H1 (cell line): Measurements from ENCODE around the gene FGGY. TPM values are rescaled to one million over a fixed set of nuclear protein-coding genes. Genes with fewer than 3 reads are reported as not detected.

Experiments used
- CTCF ChIA-PET: fragments of 300-600 bp; sonication (Branson Sonifier 250); formaldehyde crosslinking; loops from one replicate; lab custom pipeline; 2021; ENCODE audit not compliant: partially characterized antibody; lab: Charles Lee
- POLR2A ChIA-PET: fragments of 300-600 bp; sonication (Branson Sonifier 250); formaldehyde crosslinking; loops from one replicate; lab custom pipeline; 2021; ENCODE audit warnings: inconsistent platforms; ENCODE audit not compliant: partially characterized antibody; lab: Charles Lee
- DNase-seq, 2 experiments: peaks; one replicate each; pipeline versions ENCODE4 v3.0.0 to v3.0.0-alpha.2; 2010 to 2022; ENCODE audit warnings: low spot score in 2 of 2, low read depth in 1 of 2, mixed read lengths in 1 of 2
- FAIRE-seq: peaks from 2 replicates; lab custom pipeline; 2011; peaks lifted over from hg19 to GRCh38; lab: Jason Lieb, UNC
- H2AFZ ChIP-seq: 2 replicates; pipeline ENCODE4 v1.8.1; 2012; ENCODE audit warnings: low read length, inconsistent platforms
- H2AK5ac ChIP-seq: 2 replicates; pipeline ENCODE4 v1.6.1; 2013; ENCODE audit warnings: low read depth, low read length
- H2BK120ac ChIP-seq: replicated peaks from 2 replicates; pipeline ENCODE3; 2013; ENCODE audit warnings: low read depth, low read length, inconsistent platforms
- H2BK12ac ChIP-seq: 2 replicates; pipeline ENCODE4 v1.6.1; 2013; ENCODE audit warnings: low read depth, low read length
- H2BK15ac ChIP-seq: 2 replicates; pipeline ENCODE4 v1.6.1; 2013; ENCODE audit warnings: low read length
- H2BK20ac ChIP-seq: 2 replicates; pipeline ENCODE4 v1.6.1; 2013; ENCODE audit warnings: low read length
- H2BK5ac ChIP-seq: 2 replicates; pipeline ENCODE4 v1.6.1; 2013; ENCODE audit warnings: low read depth, low read length
- H3K14ac ChIP-seq: 2 replicates; pipeline ENCODE4 v1.6.1; 2013; ENCODE audit warnings: inconsistent platforms; ENCODE audit not compliant: insufficient read length
- H3K18ac ChIP-seq: 2 replicates; pipeline ENCODE4 v1.6.1; 2013; ENCODE audit warnings: low read length; ENCODE audit errors: extremely low read depth
- H3K23ac ChIP-seq: 2 replicates; pipeline ENCODE4 v1.6.1; 2013; ENCODE audit warnings: inconsistent platforms; ENCODE audit not compliant: insufficient read length
- H3K23me2 ChIP-seq: 2 replicates; pipeline ENCODE4 v1.6.1; 2013; ENCODE audit warnings: low read depth, low read length
- H3K27ac ChIP-seq: 2 replicates; pipeline ENCODE4 v1.6.1; 2011; ENCODE audit warnings: low read depth, low read length, inconsistent platforms
- H3K27me3 ChIP-seq, 4 experiments: replicated peaks in 1 of 4; 1 replicate in 1 of 4; 2 replicates in 3 of 4; pipeline versions ENCODE4 v1.6.1 to v1.8.1; 2011 to 2013; ENCODE audit warnings: low read length in 3 of 4, mild to moderate bottlenecking in 3 of 4, inconsistent platforms in 2 of 4, mixed read lengths in 2 of 4, moderate library complexity in 1 of 4; ENCODE audit not compliant: control insufficient read depth in 3 of 4, insufficient read depth in 3 of 4; ENCODE audit errors: extremely low read depth in 1 of 4
- H3K36me3 ChIP-seq, 4 experiments: 2 replicates each; pipeline versions ENCODE4 v1.6.1 to v1.8.1; 2011 to 2013; ENCODE audit warnings: mild to moderate bottlenecking in 4 of 4, low read length in 3 of 4, moderate library complexity in 2 of 4, control low read depth in 1 of 4, inconsistent platforms in 1 of 4; ENCODE audit not compliant: insufficient read depth in 4 of 4, control insufficient read depth in 2 of 4
- H3K4ac ChIP-seq: replicated peaks from 2 replicates; pipeline ENCODE3; 2013; ENCODE audit warnings: low read length, low read depth, mixed read lengths, inconsistent platforms; ENCODE audit not compliant: insufficient read length
- H3K4me1 ChIP-seq, 4 experiments: replicated peaks in 1 of 4; 1 replicate in 1 of 4; 2 replicates in 3 of 4; pipeline versions ENCODE4 v1.6.1 to v1.8.1; 2011 to 2013; ENCODE audit warnings: low read length in 3 of 4, inconsistent platforms in 2 of 4, mixed read lengths in 1 of 4; ENCODE audit not compliant: insufficient read depth in 4 of 4, control insufficient read depth in 3 of 4
- H3K4me2 ChIP-seq, 2 experiments: 2 replicates each; pipeline versions ENCODE4 v1.6.1 to v1.8.1; 2011 to 2013; ENCODE audit warnings: low read depth in 2 of 2, low read length in 2 of 2, control low read depth in 1 of 2, inconsistent platforms in 1 of 2, mild to moderate bottlenecking in 1 of 2; ENCODE audit not compliant: insufficient read depth in 1 of 2
- H3K4me3 ChIP-seq, 4 experiments: fragments of 200-600, 300-600 bp in 1 of 4; sonication (generic), shearing (Covaris generic), sonication (Bioruptor Twin) in 1 of 4; 2 replicates each; pipeline versions ENCODE4 v1.5.1 to v1.8.1; 2011 to 2016; ENCODE audit warnings: low read length in 4 of 4, low read depth in 3 of 4, control low read depth in 2 of 4, inconsistent platforms in 2 of 4, mild to moderate bottlenecking in 2 of 4, mixed read lengths in 1 of 4, moderate library complexity in 1 of 4; ENCODE audit not compliant: insufficient read depth in 2 of 4; ENCODE audit errors: extremely low read depth in 1 of 4
- H3K56ac ChIP-seq: replicated peaks from 2 replicates; pipeline ENCODE3; 2013; ENCODE audit warnings: low read depth, mild to moderate bottlenecking, mixed read lengths, low read length, inconsistent platforms; ENCODE audit not compliant: insufficient read length
- H3K79me1 ChIP-seq: 2 replicates; pipeline ENCODE4 v1.6.1; 2013; ENCODE audit warnings: low read depth, low read length, control low read depth
- H3K79me2 ChIP-seq, 2 experiments: 2 replicates each; pipeline versions ENCODE4 v1.6.1 to v1.8.1; 2012 to 2013; ENCODE audit warnings: low read length in 2 of 2, mild to moderate bottlenecking in 2 of 2, inconsistent platforms in 1 of 2; ENCODE audit not compliant: insufficient read depth in 2 of 2, control insufficient read depth in 1 of 2
- H3K9ac ChIP-seq, 4 experiments: replicated peaks in 1 of 4; 1 replicate in 1 of 4; 2 replicates in 3 of 4; pipeline versions ENCODE4 v1.6.1 to v1.8.1; 2011 to 2013; ENCODE audit warnings: low read depth in 3 of 4, low read length in 3 of 4, control low read depth in 2 of 4, mild to moderate bottlenecking in 2 of 4, moderate library complexity in 2 of 4, inconsistent platforms in 1 of 4; ENCODE audit errors: extremely low read depth in 1 of 4
- H3K9me3 ChIP-seq, 2 experiments: 2 replicates each; pipeline versions ENCODE4 v1.6.1 to v1.8.1; 2012 to 2013; ENCODE audit warnings: mild to moderate bottlenecking in 2 of 2, moderate library complexity in 2 of 2, control low read depth in 1 of 2, inconsistent platforms in 1 of 2, low read depth in 1 of 2, low read length in 1 of 2, mixed read lengths in 1 of 2; ENCODE audit not compliant: insufficient read depth in 2 of 2
- H4K20me1 ChIP-seq, 2 experiments: replicated peaks in 1 of 2; 2 replicates each; pipeline versions ENCODE3 to v1.8.1; 2011 to 2013; ENCODE audit warnings: inconsistent platforms in 2 of 2, low read length in 2 of 2, mild to moderate bottlenecking in 1 of 2; ENCODE audit not compliant: insufficient read depth in 2 of 2, control insufficient read depth in 1 of 2
- H4K5ac ChIP-seq: 2 replicates; pipeline ENCODE4 v1.6.1; 2013; ENCODE audit warnings: low read length, low read depth, mixed read lengths, inconsistent platforms; ENCODE audit not compliant: insufficient read length
- H4K8ac ChIP-seq: 2 replicates; pipeline ENCODE4 v1.8.0; 2013; ENCODE audit warnings: mild to moderate bottlenecking, moderate library complexity, low read length, inconsistent platforms; ENCODE audit not compliant: insufficient read depth; ENCODE audit errors: extremely low read depth
- H4K91ac ChIP-seq: replicated peaks from 2 replicates; pipeline ENCODE3; 2013; ENCODE audit warnings: low read length, mixed read lengths, inconsistent platforms; ENCODE audit not compliant: insufficient read length
- BRCA1 ChIP-seq: IDR thresholded peaks from 2 replicates; pipeline ENCODE4 v1.6.1; 2012; ENCODE audit warnings: low read depth, low read length, improper control_type of control experiment
- EP300 ChIP-seq, 2 experiments: IDR thresholded peaks; 1 replicate in 1 of 2; 2 replicates in 1 of 2; pipeline ENCODE4 v1.6.1; 2011 to 2012; ENCODE audit warnings: low read depth in 2 of 2, low read length in 2 of 2, mild to moderate bottlenecking in 2 of 2, borderline replicate concordance in 1 of 2, inconsistent platforms in 1 of 2, moderate library complexity in 1 of 2
- KDM5A ChIP-seq: fragments of 200-600 bp; IDR thresholded peaks from 2 replicates; pipeline ENCODE4 v1.7.1; 2012; ENCODE audit warnings: mild to moderate bottlenecking, low read length, inconsistent platforms, mixed read lengths
- RNF2 ChIP-seq: fragments of 200-900, 300-1000 bp; sonication (generic); IDR thresholded peaks from 2 replicates; pipeline ENCODE4 v1.7.1; 2016; ENCODE audit warnings: borderline replicate concordance, low read depth, mild to moderate bottlenecking, antibody characterized with exemption, low read length; ENCODE audit not compliant: poor library complexity, severe bottlenecking; ENCODE audit errors: missing control alignments
- SIRT6 ChIP-seq: IDR thresholded peaks from one replicate; pipeline ENCODE4 v1.7.1; 2012; ENCODE audit warnings: low read length, inconsistent platforms
- WGBS, 2 experiments: shearing (Covaris generic) in 1 of 2; methylation state at CpG; one replicate each; pipeline versions ENCODE4 v1.1.6 to v1.1.7; 2013 to 2015; ENCODE audit warnings: low lambda C conversion rate in 2 of 2, mixed read lengths in 2 of 2, inconsistent platforms in 1 of 2, low coverage in 1 of 2, missing lambda C conversion rate in 1 of 2; ENCODE audit not compliant: insufficient replicate concordance in 2 of 2, insufficient coverage in 1 of 2, insufficient read length in 1 of 2; ENCODE audit errors: extremely low coverage in 1 of 2, missing lambda C conversion rate in 1 of 2; 5-methylcytosine and 5-hydroxymethylcytosine counted together
- polyA plus RNA-seq, 7 experiments: library from polyadenylated mRNA; depleted of rRNA in 3 of 7; stranded (reverse) in 5 of 7; unstranded in 2 of 7; fragments of >200 nt in 5 of 7; fragments of 200-250 nt in 2 of 7; gene quantifications; 1 replicate in 5 of 7; 2 replicates in 1 of 7; 4 replicates in 1 of 7; pipeline versions ENCODE4 v1.2.1 to v1.2.3, GENCODE V29; 2011 to 2013; ENCODE audit warnings: missing spikeins in 2 of 7, mixed read lengths in 2 of 7
- total RNA-seq: library from RNA; stranded (reverse); fragmentation: NEBNext Ultra II Directional; extraction: Animal tissue kit (Norgen Biotek cat#: 25700); gene quantifications from 2 replicates; pipeline ENCODE4 v1.2.1, GENCODE V29; 2021
- TF ChIP-seq, protein P1 (sequence below): IDR thresholded peaks from 2 replicates; pipeline ENCODE4 v1.6.1; 2011; ENCODE audit warnings: low read depth, mild to moderate bottlenecking, low read length; ENCODE audit not compliant: insufficient read depth
- TF ChIP-seq, protein P2 (sequence below): IDR thresholded peaks from 2 replicates; pipeline ENCODE4 v1.6.1; 2012; ENCODE audit warnings: low read length, inconsistent platforms
- TF ChIP-seq, protein P3 (sequence below), 3 experiments: IDR thresholded peaks; 1 replicate in 2 of 3; 2 replicates in 1 of 3; pipeline versions ENCODE4 v1.5.1 to v1.6.1; 2011; ENCODE audit warnings: low read length in 3 of 3, mild to moderate bottlenecking in 3 of 3, inconsistent platforms in 2 of 3, low read depth in 1 of 3, moderate library complexity in 1 of 3; ENCODE audit not compliant: insufficient read depth in 1 of 3; ENCODE audit errors: control extremely low read depth in 1 of 3

The FGGY gene
- total and polyA plus RNA-seq, 2 of the 8 experiments (the other 6 are each of a cell fraction or from before 2014, with no cell fraction given) = 10.3 to 12.5 TPM

DNA sequence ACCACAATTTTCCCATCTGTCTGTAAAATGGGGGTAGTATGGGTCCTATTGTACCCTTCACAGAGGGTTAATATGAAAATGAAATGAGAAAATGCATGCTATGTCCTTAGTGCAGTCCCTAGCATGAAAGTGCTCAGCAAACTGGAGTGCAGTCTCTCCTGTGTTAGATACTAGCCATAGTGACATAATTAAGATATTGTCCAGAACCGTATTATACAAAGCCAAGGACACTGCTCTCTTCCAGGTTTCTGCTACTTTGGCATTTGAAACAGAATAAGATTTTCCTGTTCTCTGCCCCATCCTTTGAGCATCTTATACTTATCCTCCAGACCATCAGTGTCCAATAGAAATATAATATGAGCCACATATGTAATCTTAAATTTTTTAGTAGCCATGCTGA lies 213.4 kb downstream of the FGGY start:
- Histone ChIP-seq H2BK20ac (no peak overlapping the region), H3K36me3 (no peaks in the 10 kb centered on the region), H3K9me3 (no peaks in the 10 kb centered on the region), H2BK15ac (no peak overlapping the region), H3K27me3 (no peaks in the 10 kb centered on the region), H2BK12ac (no peak overlapping the region), H3K27ac (no peak overlapping the region), H2AK5ac (no peak overlapping the region), H3K56ac (no peak overlapping the region), H3K14ac (no peak overlapping the region), H4K8ac (no peak overlapping the region), H3K23me2 (no peaks in the 10 kb centered on the region), H3K4ac (no peak overlapping the region), H3K4me1 (peaks cover 0 to 6% (median 2%) of the 10 kb centered on the region in 4 experiments; a peak in 2 of 7 replicates), H4K5ac (no peak overlapping the region), H3K23ac (no peak overlapping the region), H3K4me2 (no peak overlapping the region), H4K20me1 (no peaks in the 10 kb centered on the region), H2BK120ac (no peak overlapping the region), H3K79me2 (no peaks in the 10 kb centered on the region), H2AFZ (no peak overlapping the region), H3K9ac (no peak overlapping the region), H3K4me3 (no peak overlapping the region), H2BK5ac (no peak overlapping the region), H4K91ac (no peak overlapping the region), H3K79me1 (no peaks in the 10 kb centered on the region), H3K18ac (no peak overlapping the region)
- FAIRE-seq (no peak), DNase-seq (no peak)
- CTCF ChIA-PET = interaction anchor here (0.6 to 1.1 kb wide), 3 partner anchors 10 to 189 kb away, joined by 3 to 4 read pairs (median 3); no protein-coding TSS in a partner anchor
- 93% methylated on average over 1 of the region's 1 CpG; no CpG with 5 or more reads in 1 of the 2 experiments for WGBS, 2 experiments
- POLR2A ChIA-PET = no interaction called here
- TF ChIP-seq, protein P1, sequence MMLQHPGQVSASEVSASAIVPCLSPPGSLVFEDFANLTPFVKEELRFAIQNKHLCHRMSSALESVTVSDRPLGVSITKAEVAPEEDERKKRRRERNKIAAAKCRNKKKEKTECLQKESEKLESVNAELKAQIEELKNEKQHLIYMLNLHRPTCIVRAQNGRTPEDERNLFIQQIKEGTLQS = no peak
- no peak for TF ChIP-seq EP300 (IDR thresholded peaks at IDR 0.05; ENCODE audit: borderline replicate concordance in 1 of 2, low read depth in 2 of 2, low read length in 2 of 2)
- TF ChIP-seq BRCA1 = no peak
- TF ChIP-seq, protein P2, sequence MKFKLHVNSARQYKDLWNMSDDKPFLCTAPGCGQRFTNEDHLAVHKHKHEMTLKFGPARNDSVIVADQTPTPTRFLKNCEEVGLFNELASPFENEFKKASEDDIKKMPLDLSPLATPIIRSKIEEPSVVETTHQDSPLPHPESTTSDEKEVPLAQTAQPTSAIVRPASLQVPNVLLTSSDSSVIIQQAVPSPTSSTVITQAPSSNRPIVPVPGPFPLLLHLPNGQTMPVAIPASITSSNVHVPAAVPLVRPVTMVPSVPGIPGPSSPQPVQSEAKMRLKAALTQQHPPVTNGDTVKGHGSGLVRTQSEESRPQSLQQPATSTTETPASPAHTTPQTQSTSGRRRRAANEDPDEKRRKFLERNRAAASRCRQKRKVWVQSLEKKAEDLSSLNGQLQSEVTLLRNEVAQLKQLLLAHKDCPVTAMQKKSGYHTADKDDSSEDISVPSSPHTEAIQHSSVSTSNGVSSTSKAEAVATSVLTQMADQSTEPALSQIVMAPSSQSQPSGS = no peak
- TF ChIP-seq SIRT6 = no peak
- no peak for TF ChIP-seq KDM5A
- TF ChIP-seq RNF2 = no peak
- TF ChIP-seq, protein P3, sequence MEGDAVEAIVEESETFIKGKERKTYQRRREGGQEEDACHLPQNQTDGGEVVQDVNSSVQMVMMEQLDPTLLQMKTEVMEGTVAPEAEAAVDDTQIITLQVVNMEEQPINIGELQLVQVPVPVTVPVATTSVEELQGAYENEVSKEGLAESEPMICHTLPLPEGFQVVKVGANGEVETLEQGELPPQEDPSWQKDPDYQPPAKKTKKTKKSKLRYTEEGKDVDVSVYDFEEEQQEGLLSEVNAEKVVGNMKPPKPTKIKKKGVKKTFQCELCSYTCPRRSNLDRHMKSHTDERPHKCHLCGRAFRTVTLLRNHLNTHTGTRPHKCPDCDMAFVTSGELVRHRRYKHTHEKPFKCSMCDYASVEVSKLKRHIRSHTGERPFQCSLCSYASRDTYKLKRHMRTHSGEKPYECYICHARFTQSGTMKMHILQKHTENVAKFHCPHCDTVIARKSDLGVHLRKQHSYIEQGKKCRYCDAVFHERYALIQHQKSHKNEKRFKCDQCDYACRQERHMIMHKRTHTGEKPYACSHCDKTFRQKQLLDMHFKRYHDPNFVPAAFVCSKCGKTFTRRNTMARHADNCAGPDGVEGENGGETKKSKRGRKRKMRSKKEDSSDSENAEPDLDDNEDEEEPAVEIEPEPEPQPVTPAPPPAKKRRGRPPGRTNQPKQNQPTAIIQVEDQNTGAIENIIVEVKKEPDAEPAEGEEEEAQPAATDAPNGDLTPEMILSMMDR (IDR thresholded peaks at IDR 0.05; ENCODE audit: control extremely low read depth in 1 of 3, insufficient read depth in 1 of 3, low read depth in 1 of 3, low read length in 3 of 3) = no peak
